Neural cell (in vitro differentiated cells): ENCODE results near the gene ITGB5. TPM values are rescaled to one million over a fixed set of nuclear protein-coding genes. Genes with fewer than 3 reads are reported as not detected.

Experiments used
- H2AFZ ChIP-seq: fragments of 200-600, 300-800 bp; sonication (generic), shearing (Covaris generic); 2 replicates; pipeline ENCODE4 v1.6.0; 2014; ENCODE audit warnings: low read depth, mild to moderate bottlenecking, antibody characterized with exemption, low read length, moderate library complexity
- H3F3A ChIP-seq: fragments of 200-600 bp; shearing (Covaris generic); 2 replicates; pipeline ENCODE4 v1.6.1; 2016; ENCODE audit warnings: mild to moderate bottlenecking, moderate library complexity, mixed read lengths, antibody characterized with exemption, low read length; ENCODE audit not compliant: insufficient read depth, poor library complexity, severe bottlenecking
- H3K27ac ChIP-seq: fragments of 200-600, 300-800 bp; sonication (generic), shearing (Covaris generic); 2 replicates; pipeline ENCODE4 v1.5.1; 2014; ENCODE audit warnings: mild to moderate bottlenecking, low read length, moderate library complexity
- H3K27me3 ChIP-seq: fragments of 300-800, 200-600 bp; sonication (generic), shearing (Covaris generic); 2 replicates; pipeline ENCODE4 v1.6.0; 2014; ENCODE audit warnings: mild to moderate bottlenecking, low read depth, low read length, moderate library complexity; ENCODE audit not compliant: insufficient read depth
- H3K36me3 ChIP-seq: fragments of 300-800, 200-600 bp; sonication (generic), shearing (Covaris generic); 2 replicates; pipeline ENCODE4 v1.5.1; 2014; ENCODE audit warnings: mild to moderate bottlenecking, antibody characterized with exemption, low read length, moderate library complexity; ENCODE audit not compliant: insufficient read depth
- H3K4me2 ChIP-seq: fragments of 300-800, 200-600 bp; sonication (generic), shearing (Covaris generic); 2 replicates; pipeline ENCODE4 v1.6.0; 2014; ENCODE audit warnings: mild to moderate bottlenecking, low read length
- H3K4me3 ChIP-seq: fragments of 300-800, 200-600 bp; sonication (generic), shearing (Covaris generic); 2 replicates; pipeline ENCODE4 v1.5.1; 2014; ENCODE audit warnings: mild to moderate bottlenecking, low read length, moderate library complexity
- H3K79me2 ChIP-seq: fragments of 200-600 bp; shearing (Covaris generic); replicated peaks from 2 replicates; pipeline ENCODE4 v1.6.0; 2014; ENCODE audit warnings: mild to moderate bottlenecking, low read length, moderate library complexity; ENCODE audit not compliant: insufficient read depth
- H3K9ac ChIP-seq: fragments of 300-800, 200-600 bp; sonication (generic), shearing (Covaris generic); 2 replicates; pipeline ENCODE4 v1.6.1; 2016; ENCODE audit warnings: mild to moderate bottlenecking, low read length, mixed read lengths
- H3K9me2 ChIP-seq: fragments of 200-600 bp; shearing (Covaris generic); 2 replicates; pipeline ENCODE4 v1.6.1; 2016; ENCODE audit warnings: mild to moderate bottlenecking, low read length, mixed read lengths; ENCODE audit not compliant: insufficient read depth
- H3K9me3 ChIP-seq: fragments of 200-600, 300-800 bp; sonication (generic), shearing (Covaris generic); 2 replicates; pipeline ENCODE4 v1.6.1; 2016; ENCODE audit warnings: mild to moderate bottlenecking, mixed run types, low read length, moderate library complexity, mixed read lengths
- H4K20me1 ChIP-seq: fragments of 200-600 bp; shearing (Covaris generic); 2 replicates; pipeline ENCODE4 v1.6.1; 2016; ENCODE audit warnings: mild to moderate bottlenecking, mixed run types; ENCODE audit not compliant: insufficient read depth
- EP300 ChIP-seq: fragments of 450-650 bp; conservative IDR thresholded peaks from 2 replicates; pipeline ENCODE4 v1.6.1; 2014; ENCODE audit warnings: antibody characterized with exemption, mild to moderate bottlenecking, moderate library complexity; ENCODE audit not compliant: poor library complexity, severe bottlenecking
- EZH2 ChIP-seq: fragments of 200-600, 300-800 bp; shearing (Covaris generic), sonication (generic); IDR thresholded peaks from 2 replicates; pipeline ENCODE4 v1.6.1; 2014; ENCODE audit warnings: antibody characterized with exemption, low read length, borderline replicate concordance, mild to moderate bottlenecking; ENCODE audit not compliant: insufficient read depth, poor library complexity, severe bottlenecking
- MXI1 ChIP-seq: fragments of 450-650 bp; conservative IDR thresholded peaks from 2 replicates; pipeline ENCODE4 v1.6.1; 2014; ENCODE audit warnings: antibody characterized with exemption, mild to moderate bottlenecking; ENCODE audit not compliant: poor library complexity, severe bottlenecking
- POLR2AphosphoS5 ChIP-seq: IDR thresholded peaks from 2 replicates; pipeline ENCODE4 v1.6.1; 2012
- RAD21 ChIP-seq: fragments of 450-650 bp; conservative IDR thresholded peaks from 2 replicates; pipeline ENCODE4 v1.6.1; 2014; ENCODE audit warnings: antibody characterized with exemption, mild to moderate bottlenecking, moderate library complexity
- REST ChIP-seq: IDR thresholded peaks from 2 replicates; pipeline ENCODE4 v1.6.1; 2012; ENCODE audit warnings: borderline replicate concordance
- SMC3 ChIP-seq: fragments of 450-650 bp; conservative IDR thresholded peaks from 2 replicates; pipeline ENCODE4 v1.6.1; 2014; ENCODE audit warnings: antibody characterized with exemption, mild to moderate bottlenecking, moderate library complexity; ENCODE audit not compliant: poor library complexity
- TAF1 ChIP-seq: IDR thresholded peaks from 2 replicates; pipeline ENCODE4 v1.6.1; 2012; ENCODE audit warnings: low read depth
- polyA plus RNA-seq: library from polyadenylated mRNA; depleted of rRNA; stranded (reverse); fragments of >200 nt; gene quantifications from 2 replicates; pipeline ENCODE4 v1.2.3, GENCODE V29; 2014
- TF ChIP-seq, protein P1 (sequence below): fragments of 450-650 bp; IDR thresholded peaks from 2 replicates; pipeline ENCODE4 v1.5.1; 2014; ENCODE audit warnings: antibody characterized with exemption, mild to moderate bottlenecking, moderate library complexity; ENCODE audit not compliant: poor library complexity, severe bottlenecking

ITGB5 gene
- polyA plus RNA-seq, 1 donor from 2014 or later: 1.2 TPM

DNA sequence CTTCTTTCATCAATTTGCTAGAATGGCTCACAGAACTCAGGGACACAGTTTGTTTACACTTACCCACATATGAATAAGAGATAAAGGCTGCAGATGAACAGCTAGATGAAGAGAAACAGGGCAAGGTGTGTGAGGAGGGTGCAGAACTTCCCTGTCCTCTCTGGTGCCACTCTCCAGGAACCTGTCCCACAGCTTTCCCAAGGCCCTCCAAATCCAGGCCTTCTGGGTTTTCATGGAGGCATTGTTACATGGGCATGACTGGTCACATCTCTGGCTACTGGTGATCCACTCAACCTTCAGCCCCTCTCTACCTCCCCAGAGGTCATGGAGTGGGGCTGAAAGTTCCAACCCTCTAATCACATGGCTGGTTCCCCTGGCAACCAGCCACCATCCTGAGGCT is 73.6 kb downstream of the ITGB5 start:
- Histone ChIP-seq H3K27ac (no peak overlapping the region), H3K9me3 (no peaks in the 10 kb centered on the region), H3K9ac (no peak overlapping the region), H3F3A (no peaks in the 10 kb centered on the region), H3K4me3 (no peak overlapping the region), H4K20me1 (no peaks in the 10 kb centered on the region), H3K27me3 (no peaks in the 10 kb centered on the region), H2AFZ (no peak overlapping the region), H3K9me2 (no peaks in the 10 kb centered on the region), H3K36me3 (no peaks in the 10 kb centered on the region), H3K4me2 (no peak overlapping the region), H3K79me2 (no peaks in the 10 kb centered on the region)
- no peak for TF ChIP-seq EZH2
- no peak for TF ChIP-seq TAF1
- no peak for TF ChIP-seq POLR2AphosphoS5
- TF ChIP-seq, protein P1, sequence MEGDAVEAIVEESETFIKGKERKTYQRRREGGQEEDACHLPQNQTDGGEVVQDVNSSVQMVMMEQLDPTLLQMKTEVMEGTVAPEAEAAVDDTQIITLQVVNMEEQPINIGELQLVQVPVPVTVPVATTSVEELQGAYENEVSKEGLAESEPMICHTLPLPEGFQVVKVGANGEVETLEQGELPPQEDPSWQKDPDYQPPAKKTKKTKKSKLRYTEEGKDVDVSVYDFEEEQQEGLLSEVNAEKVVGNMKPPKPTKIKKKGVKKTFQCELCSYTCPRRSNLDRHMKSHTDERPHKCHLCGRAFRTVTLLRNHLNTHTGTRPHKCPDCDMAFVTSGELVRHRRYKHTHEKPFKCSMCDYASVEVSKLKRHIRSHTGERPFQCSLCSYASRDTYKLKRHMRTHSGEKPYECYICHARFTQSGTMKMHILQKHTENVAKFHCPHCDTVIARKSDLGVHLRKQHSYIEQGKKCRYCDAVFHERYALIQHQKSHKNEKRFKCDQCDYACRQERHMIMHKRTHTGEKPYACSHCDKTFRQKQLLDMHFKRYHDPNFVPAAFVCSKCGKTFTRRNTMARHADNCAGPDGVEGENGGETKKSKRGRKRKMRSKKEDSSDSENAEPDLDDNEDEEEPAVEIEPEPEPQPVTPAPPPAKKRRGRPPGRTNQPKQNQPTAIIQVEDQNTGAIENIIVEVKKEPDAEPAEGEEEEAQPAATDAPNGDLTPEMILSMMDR: no peak
- TF ChIP-seq REST: no peak
- TF ChIP-seq MXI1: no peak
- TF ChIP-seq RAD21: no peak
- TF ChIP-seq SMC3: no peak
- no peak for TF ChIP-seq EP300

DNA sequence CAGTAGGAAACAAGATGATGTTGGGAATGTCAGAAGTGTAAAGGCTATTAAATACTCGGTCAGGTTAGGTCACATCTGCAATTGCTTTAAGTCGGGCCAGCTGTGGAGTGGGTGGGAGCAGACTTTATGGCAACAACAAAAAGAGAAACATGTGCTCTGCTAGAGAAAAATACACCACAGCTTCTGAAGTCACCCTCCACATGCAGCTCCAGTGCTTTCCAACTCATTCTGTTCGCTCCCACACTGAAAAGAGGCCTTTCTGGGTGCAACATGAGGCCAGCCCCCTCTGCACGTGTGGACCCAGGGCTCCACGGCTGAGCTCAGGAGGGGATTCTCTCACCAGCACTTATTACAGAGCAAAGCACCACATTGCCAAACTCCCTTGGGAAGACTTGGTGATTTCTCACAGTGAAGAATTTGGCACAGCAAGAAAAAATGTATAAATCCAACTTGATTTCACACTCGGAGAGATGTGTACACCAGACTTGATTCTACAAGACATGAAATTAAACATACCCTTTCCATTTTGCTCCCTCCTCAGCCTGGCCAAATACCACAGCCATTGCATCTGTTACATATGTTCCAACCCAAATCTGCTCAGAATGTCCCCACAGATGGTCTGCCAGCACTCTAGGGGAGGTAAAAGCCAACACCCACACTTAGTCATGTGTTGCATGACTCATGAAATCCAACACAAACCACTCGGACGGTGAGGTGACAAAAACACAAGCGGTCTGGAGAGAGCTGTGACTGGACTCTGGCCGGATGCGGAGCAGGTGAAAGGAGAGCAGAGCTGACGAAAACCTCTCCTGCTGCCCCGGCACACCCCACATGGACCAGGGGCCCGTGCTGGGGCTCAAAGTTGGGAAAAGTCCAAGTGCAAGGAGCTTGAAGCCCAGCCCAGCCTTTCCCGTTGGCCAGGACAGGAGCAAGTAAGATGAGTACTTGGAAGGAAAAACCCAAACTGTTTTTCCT is 74.6 kb downstream of the ITGB5 start:
- Histone ChIP-seq H4K20me1 (no peaks in the 10 kb centered on the region), H3K36me3 (no peaks in the 10 kb centered on the region), H3K27me3 (no peaks in the 10 kb centered on the region), H3K79me2 (no peaks in the 10 kb centered on the region), H3K27ac (no peak overlapping the region), H3K4me3 (no peak overlapping the region), H3K4me2 (no peak overlapping the region), H3K9me2 (no peaks in the 10 kb centered on the region), H3F3A (no peaks in the 10 kb centered on the region), H3K9me3 (no peaks in the 10 kb centered on the region), H2AFZ (no peak overlapping the region), H3K9ac (no peak overlapping the region)
- TF ChIP-seq, protein P1: no peak
- no peak for TF ChIP-seq MXI1
- no peak for TF ChIP-seq RAD21
- TF ChIP-seq TAF1: no peak
- TF ChIP-seq SMC3: no peak
- no peak for TF ChIP-seq EP300
- TF ChIP-seq EZH2: no peak
- no peak for TF ChIP-seq POLR2AphosphoS5
- no peak for TF ChIP-seq REST
